NCI-H1417 treated with DMSO at 0.1 percent for 48 hours (cell line): ENCODE results near the gene MFRP.

ENCODE experiments used
- DNase-seq: peaks from one replicate; lab custom pipeline; 2025; lab: John Stamatoyannopoulos, UW

Gene MFRP

DNA sequence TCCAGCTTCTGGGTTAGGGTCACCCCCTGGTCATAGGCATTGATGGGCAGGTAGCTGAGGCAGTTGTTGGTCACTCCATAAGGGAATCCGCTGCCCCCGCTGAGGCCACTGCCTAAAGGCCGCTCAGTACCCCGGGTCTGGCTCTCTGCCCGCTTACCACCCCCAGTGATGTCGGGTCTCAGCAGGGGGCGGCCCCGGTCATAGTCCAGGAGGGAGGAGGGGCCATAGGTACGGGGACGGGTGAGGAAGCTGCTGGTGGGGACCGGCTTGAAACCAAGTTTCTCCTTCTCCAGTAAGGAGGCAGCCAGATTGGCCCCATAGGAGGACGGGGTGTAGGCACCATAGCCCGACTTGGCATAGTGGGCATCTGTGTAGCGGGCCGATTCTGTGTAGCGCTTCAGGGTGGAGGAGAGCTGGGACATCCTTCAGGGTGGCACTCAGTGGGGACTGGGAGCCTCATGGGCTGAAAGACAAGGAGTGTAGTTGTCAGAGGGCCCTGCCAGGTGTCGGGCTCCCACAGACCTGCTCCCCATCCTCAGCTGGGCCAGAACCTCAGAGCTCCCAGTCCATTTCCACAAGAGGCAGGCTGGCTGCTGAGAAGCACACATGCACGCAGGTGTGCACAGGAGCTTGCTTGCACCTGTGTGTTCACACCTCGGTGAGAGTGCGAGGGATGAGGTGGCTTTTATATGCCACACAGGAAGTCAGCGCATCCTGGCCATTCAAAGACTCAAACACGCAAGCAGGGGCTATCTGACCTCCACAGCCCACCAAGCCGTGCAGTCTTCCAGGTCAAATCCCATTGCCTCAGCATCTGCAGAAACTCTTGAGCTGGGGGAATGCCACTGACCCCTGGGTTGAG lies 26.8 kb upstream of the MFRP start:
- no peak for DNase-seq

DNA sequence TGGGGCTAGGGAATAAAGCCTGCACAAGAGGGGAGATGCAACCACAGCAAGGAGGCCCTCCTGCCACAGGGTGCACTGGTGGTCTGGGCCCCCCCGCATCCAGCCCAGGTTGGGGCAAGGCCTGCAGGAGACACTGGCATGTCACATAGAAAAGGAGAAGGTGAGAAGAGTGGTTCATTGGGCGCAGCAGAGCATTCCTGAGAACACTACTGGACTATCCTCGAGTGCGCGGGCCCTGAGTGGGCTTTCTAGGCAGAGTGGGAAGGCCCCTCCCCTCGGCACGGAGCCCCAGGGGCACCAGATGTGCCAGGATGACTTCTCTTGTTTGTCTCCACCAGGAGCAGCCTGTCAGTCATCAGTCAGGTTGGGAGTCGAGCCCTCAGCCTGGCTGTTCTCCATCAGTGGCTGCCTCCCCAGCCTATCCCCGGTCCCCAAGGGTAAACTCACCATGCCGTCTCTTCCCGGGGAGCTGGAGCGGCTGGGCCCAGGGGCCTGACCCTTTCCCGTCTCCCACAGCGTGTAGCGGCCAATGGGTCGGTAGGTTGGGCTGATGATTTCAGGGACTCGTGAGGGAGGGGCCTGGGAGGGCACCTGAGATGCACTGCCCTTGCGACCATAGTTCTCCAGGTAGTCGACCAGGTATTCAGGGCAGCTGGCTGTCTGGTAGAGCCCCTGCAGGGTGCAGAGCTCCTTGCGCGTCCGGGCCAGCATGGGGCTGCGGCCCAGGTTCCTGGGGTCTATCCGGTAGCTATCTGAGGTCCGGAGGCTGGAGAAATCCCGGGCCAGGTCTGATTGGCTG lies 26.0 kb upstream of the MFRP start:
- DNase-seq: no peak

- DNase-seq: no peak
Measured at GRCh38 chr11:119371778-119372182, 25.3 kb upstream of the MFRP start.

- DNase-seq: no peak
Measured at GRCh38 chr11:119371067-119371601, 24.6 kb upstream of the MFRP start.

GRCh38 chr11:119370486-119371046 lies 24.1 kb upstream of the MFRP start:
- DNase-seq: no peak

- no peak for DNase-seq
Measured at GRCh38 chr11:119369132-119369925, 22.8 kb upstream of the MFRP start.

DNA sequence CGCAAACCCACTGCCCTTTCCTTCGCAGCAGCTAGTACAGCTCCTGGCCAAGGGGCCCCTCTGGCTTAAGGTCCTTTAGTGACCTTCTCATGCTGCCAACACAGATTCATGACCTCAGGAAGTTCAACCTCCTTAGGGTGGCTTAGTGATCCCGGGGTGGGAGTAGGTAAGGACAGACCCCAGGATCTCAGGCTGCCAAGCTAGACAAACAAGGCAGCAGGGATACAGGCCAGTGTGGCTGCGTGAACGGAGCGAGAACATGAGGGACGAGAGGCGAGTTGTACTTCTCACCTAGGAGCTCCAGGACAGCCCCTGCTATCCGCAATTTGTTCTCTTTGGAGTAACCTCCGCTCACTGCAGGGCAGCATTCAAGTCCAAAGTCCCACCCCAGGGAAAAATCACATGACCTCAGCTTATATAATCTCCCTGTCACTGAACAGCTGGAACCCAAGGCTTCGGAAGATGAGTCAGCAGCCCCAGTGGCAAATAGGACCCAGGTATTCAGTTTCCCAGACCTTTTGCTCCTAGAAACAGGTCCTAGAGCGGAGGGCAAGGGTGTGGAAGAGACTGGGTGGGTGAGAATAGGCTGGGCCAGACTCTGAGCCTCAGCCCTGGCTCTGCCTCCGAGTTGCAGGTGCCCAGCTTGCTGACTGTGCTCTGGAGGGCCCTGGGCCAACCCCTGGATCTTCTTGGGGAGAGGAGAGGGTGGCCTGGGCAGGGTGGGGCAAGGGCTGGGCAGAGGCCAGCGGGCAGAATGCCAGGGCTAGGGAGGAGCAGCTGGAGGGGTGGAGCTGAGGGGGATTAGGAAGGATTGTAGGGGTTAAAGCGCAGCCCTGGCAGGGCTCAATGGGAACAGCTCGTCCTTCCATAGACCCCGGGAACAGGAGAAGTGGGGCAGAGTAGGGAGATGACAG lies 21.9 kb upstream of the MFRP start:
- DNase-seq: no peak

- no peak for DNase-seq
Measured at GRCh38 chr11:119367661-119368120, 21.2 kb upstream of the MFRP start.

- no peak for DNase-seq
Measured at GRCh38 chr11:119366690-119367620, 20.4 kb upstream of the MFRP start.

DNA sequence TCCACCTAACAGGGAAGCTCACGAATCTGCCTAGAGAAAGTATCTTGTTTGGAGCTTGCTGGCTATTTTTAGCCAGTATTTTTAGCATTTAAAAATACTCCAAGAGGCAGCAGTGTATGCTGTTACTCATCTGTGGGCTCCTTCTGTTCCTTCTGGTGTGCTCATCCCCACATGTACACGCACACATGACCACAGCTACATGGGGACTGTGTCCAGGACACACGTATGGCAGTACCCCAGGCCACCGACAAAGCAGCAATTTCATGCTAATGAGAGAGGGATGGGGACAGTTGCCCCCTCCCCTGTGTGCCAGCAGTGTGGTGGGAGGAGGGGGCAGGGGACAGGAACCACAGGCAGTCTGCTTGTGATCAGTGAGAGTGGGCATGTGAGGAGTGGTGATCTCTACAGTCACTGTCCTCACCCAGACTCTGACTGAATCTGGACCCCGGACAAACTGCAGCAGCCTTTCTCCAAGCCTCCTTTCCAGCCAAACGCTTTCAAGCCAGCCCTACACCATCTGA lies 18.6 kb upstream of the MFRP start:
- DNase-seq: no peak

GRCh38 chr11:119363851-119364590 lies 17.5 kb upstream of the MFRP start:
- DNase-seq: no peak

DNA sequence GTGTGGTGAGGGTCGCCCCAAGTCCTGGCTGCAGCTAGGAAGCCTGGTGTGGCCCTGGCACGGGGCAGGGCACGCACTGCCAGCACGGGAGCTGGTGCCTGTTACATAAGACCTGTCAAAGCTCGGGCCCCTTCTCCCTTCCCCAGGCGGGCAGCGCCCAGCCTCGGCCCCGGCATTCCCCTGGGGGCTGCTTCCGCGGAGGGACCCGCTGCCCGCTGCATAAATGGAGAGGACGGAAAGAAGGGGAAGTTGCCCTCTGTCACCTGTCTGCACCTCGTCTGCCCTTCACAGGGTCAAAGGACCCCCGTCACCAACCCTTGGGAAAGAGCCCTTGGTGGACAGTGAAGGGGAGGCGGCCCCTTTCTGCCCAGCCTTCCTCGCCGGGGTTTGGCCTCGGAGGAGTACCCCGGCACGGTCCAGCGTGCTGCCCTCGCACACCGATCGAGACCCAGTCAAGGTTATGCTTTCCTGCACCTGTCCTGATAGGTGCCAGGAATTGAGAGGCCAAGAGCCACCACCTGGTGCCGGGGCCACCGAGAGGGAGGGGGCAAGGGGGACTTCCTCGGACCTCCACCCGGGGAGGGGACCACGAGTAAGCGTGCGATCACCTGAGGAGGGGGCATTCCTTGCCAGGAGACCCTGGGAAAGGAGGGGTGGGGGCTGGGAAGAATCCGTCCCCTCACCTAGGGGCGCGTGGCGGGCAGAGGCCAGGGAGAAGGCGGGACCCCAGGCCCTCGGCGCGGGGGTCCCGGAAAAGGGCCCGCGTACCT lies 16.8 kb upstream of the MFRP start:
- no peak for DNase-seq

DNA sequence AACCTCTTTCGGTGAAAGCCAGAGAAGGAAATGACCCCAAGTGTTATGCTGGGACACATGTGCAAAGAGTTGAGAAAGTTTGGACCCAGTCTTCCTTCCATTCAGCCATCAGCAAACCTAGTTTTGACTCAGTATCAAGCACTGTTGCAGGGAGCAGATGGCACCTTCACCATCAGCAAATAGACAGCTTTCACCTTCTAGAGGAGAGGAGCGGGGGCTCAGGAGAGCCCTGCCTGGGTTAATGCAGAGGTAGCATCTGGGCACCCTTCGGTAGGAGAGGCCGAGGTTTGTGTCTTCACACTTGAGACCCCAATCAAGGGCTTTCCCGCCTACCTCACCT lies 16.2 kb upstream of the MFRP start:
- no peak for DNase-seq

GRCh38 chr11:119361941-119362725 lies 15.6 kb upstream of the MFRP start:
- DNase-seq: no peak

DNA sequence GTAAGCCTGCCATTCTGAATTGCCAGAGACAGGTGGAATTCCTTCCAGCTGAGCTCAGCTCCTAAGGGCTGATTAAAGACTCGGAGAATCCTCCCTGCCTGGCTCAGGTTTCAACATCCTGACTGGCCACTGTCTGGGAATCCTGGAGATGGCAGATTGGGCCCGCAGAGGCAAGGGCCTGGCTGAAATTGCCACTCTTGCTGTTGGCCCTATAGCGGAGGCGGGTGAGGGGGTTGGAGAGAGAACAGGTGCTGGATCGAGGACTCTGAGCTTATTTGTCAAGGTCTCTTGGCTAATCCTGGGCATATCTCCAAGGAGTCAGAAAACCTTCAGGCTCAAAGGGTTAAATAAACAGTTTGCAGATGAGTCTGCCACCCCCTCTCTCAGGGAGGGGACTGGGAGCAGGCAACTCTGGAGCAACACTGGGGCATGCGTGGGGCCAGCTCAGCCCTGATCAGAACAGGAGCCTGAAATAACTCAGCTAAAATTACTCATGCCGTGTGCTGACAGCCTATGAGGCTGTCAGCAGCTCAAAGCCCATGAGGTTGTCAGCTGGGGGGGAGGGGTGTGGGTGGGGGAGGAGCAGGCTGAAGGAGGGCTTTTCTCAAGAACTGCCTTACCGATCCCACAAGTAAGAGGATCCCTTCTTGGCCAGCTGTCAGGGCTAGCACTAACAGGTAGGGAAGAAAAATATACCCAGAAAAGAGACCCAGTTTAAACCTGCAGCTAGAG lies 14.7 kb upstream of the MFRP start:
- DNase-seq: no peak
